Stimulated activated naive CD4-positive, alpha-beta T cell treated with Interleukin-2 at 50 U/mL for 16 hours (primary cell): ENCODE results near the gene ANKZF1.
A peak's percentile ranks its signal among the peaks of the same experiment; 100 is the strongest.
"Not testable (repeated sequence)": the region's sequence is repeated elsewhere in the genome, so short reads cannot be mapped to it uniquely, and the experiment has no call there.

Experiments used
- DNase-seq: peaks from one replicate; lab custom pipeline; 2025; lab: John Stamatoyannopoulos, UW

Gene ANKZF1

DNA sequence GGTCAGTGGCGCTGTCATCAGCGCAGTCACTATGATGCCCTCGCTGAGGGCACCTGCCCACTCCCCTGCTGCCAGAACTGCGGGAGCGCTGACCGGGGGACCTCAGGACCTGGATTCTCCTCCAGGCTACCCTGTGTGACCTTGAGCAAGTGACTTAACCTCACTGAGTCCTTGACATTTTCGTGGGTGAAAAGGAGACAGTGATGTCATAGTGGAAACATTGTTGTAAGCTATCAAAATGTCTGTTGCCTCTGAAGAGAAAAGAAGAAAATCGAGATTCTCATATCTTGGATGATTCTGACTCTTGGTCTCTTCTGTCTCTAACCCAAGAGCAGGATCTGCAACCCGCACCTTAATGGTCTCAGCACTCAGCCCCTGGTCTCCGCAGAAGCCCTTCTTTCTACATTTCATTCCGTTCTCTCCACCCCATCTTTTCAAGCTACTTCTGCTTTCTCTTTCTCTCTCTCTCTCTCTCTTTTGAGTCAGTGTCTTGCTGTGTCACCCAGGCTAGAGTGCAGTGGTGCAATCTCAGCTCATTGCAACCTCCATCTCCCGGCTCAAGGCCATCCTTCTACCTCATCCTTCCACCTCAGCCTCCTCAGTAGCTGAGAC, 25.1 kb downstream of the ANKZF1 start:
- DNase-seq, result peak; percentile 26

DNA sequence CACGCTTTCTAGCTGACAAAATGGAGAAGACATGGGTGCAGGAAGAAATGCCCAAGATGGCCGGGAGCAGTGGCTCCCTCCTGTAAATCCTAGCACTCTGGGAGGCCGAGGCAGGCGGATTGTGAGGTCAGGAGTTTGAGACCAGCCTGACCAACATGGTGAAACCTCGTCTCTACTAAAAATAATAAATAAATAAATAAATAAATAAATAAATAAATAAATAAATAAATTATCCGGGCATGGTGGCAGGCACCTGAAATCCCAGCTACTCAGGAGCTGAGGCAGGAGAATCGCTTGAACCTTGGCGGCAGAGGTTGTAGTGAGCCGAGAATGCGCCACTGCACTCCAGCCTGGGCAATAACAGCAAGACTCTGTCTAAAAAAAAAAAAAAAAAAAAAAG, 29.3 kb downstream of the ANKZF1 start:
- not testable (repeated sequence) for DNase-seq

DNA sequence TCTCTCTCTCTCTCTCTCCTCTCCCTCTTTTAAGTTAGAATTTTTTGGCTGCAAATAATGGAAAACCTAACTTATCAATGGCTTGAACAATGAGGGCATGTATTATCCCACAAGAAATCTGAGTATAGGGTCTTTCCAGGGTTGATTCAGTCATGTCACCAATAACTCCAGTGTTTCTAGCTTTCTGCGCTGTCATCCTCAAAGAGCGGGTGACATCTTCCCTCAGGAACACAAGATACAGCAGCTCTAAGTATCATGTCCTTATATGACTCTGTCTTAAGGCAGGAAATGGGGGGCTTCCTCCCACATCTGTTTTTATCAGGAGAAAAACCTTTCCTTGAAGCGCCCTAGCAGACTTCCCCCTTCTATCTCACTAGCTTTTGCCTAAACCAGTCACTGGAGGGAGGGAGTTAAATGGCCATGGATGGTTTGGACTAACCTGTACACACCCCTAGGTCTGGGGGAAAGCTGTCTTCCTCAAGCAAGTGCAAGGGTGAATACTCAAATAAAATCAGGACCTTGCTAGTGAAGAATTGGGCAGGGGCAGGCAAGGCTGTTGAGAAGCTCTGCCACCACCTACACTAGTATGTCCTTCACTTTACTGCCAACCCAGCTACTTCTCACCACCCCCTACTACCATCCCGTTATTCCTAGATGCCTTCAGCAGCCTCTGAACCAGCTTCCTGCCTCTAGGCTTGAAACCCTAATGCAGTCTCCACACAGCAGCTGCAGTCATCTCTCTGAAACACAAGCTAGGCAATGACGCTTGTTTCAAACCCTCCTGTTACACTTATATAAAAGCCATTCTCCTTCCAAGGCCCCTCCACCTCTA, 31.6 kb downstream of the ANKZF1 start:
- DNase-seq, result no peak

DNA sequence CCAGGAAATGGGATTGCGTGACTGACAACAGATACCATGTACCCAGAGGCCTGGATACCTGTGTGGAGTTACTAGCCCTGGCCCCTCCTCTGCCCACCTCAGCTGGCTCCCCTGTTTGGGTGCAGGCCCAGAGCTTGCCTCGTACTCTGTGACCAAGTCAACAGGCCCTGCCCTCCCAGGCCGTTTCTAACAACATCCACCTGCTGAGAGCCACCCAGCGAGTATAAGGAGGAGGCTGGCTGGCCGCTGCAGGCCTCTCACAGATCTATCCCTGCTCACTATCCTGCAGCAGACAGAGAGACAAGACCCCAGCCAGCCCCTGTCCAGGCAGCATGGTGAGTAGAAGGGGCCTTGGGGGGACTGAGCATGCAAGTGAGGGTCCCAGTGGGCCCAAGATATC, 36.6 kb downstream of the ANKZF1 start:
- no peak for DNase-seq

DNA sequence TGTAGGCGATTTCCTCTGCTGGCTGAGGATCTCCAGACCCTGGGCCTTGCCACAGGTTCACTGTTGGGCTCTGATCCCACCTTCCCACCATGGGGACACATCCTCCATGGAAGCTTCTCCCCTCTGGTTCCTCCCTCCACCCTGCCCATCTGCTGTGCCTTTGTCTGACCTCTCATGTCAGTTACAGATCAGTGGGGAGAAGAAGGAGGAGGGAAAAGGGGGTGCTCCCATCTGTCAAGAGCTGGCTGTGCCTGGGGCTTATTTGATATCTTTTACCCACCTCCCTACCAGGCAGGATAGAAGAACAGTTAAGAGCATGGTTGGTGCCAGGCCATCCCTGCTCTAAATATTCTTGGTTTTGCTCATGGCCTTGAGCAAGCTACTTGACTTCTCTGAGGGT, 37.3 kb downstream of the ANKZF1 start:
- DNase-seq, result no peak

DNA sequence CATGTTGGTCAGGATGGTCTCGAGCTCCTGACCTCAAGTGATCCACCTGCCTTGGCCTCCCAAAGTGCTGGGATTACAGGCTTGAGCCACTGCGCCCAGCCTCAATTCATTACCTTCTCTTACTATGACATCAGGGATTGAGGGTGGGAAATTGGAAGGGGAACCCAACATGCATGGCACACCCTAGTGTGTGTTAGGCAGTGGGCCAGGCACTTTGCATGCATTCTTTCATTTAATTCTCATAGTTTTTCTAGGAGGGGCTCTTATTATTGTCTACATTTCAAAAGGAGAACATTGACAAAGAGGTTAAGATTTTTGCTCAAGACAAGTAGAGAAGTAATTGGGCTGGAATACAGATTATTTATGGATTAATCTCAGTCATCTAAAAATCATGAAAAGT, 38.7 kb downstream of the ANKZF1 start:
- no peak for DNase-seq

DNA sequence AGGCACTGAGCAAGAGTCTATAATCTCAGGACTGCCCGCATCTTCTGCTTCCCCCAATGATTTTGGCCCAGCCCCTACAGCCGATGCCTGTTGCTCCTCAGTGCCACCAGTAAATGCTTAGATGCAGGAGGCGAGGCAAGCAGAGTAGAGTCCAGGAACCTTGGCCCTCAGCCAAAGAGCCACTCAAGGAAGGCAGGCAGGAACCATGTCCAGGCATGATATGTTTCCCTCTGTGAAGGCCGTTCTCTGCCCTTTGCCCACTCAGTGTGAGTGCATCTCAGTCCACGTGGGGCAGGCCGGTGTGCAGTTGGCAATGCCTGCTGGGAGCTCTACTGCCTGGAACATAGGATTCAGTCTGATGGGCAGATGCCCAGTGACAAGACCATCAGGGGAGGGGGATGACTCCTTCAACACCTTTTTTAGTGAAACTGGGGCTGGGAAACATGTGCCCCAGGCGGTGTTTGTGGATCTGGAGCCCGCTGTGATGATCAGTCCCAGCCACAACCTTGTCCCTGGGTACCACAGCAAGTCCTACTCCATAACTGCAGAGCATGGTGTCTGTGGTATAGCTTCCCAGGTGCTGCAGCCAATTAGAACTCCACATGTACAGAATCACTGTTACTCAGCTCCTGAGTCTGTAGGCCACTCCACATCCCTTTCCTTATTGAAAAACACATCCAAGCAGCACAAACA, 39.9 kb downstream of the ANKZF1 start:
- DNase-seq, result no peak

DNA sequence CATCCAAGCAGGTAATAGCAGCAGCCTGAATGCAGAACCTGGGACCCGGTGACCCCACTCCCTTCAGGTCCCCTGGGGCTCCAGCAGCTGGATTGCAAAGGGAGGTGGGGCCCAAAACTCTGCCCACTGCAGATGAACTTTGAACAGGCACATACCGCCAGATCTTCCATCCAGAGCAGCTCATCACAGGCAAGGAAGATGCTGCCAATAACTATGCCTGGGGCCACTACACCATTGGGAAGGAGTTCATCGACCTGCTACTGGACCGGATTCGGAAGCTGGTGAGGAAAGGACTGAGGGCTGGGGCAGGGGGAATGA, 40.4 kb downstream of the ANKZF1 start:
- no peak for DNase-seq

DNA sequence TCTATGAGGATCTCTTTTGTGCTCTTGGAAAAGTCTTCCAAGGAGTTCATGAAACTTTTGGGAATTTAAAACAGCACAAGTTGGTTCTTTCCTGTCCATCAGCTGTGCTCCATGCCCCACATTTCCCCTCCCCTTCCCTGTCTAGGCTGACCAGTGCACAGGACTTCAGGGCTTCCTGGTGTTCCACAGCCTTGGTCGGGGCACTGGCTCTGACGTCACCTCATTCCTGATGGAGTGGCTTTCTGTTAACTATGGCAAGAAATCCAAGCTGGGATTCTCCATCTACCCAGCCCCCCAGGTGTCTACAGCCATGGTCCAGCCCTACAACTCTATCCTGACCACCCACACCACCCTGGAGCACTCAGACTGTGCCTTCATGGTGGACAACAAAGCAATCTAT, 41.4 kb downstream of the ANKZF1 start:
- DNase-seq, result no peak

DNA sequence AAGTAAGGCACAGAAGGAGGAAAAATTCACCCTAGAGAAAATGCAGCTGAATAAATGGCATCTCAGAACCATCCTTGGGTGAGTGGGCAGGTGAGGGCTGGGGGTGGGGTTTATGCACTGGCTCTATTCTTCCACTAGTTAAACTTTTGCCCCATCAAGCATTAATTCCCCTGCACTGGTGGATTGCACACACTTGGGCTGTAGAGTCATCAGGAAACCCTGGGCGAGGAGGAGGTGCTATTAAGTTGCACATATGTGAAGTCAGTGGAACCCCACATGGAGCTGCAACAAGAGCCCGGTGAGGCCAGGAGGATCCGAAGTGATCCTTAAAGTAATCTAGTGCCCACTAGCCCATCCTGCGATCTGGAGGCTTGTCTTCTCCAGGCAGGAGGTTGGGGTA, 42.8 kb downstream of the ANKZF1 start:
- DNase-seq, result no peak

DNA sequence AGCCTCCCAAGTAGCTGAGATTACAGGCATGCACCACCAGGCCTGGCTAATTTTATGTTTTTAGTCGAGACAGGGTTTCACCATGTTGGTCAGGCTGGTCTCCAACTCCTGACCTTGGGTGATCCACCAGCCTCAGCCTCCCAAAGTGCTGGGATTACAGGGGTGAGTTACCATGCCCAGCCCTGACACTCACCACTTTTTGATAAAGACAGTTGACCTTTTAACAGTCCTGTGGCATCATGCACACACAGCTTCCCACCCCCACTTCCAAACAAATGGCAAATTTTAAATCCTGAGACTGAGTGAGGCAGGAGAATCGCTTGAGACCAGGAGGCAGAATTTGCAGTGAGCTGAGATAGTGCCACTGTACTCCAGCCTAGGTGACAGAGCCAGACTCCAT, 43.4 kb downstream of the ANKZF1 start:
- no peak for DNase-seq

DNA sequence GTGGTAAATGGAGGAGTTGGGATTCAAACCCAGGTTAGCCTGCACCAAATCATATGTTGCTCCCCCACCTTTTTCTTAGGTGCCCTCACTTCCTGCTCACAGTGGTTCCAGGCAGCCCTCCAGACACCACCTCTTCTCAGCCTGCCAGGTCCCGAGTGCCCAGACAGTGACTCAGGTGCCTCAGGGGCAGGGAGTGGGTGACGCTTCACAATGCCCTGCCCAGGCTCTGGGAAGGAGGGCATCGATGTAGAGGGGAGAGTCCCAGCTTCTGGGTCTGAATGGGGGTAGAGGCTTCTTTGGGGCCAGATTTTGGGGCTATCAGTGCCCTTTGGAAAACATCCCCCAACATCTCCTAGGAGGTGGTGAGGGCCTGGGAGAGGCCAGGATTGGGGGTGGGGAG, 44.3 kb downstream of the ANKZF1 start:
- DNase-seq, result no peak

DNA sequence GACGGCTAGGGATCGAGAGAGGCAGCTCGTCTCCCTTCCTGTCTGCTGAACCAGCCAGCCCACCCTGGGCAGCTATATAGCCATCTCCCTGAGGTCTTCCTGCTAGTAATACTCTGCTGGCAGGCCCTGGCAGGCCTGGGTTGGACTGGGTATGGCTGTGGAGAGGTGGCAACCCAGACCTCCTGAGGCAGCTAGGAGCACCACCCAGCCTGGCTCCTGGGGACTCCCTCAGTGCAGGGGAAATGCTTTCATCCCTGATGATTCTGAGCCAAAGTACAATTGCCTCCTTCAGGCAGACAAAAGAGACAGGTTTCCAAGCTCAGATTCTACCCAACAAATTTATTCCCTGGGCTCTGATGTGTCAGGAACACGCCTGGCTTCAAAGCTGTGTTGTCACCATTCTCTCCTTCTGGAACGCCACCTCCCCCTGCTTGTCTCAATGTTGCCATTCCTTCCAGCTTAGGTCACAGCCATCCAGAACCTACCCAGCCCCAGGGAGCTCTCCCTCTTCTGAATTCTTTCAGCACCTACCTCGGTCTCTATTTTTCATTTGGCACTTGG, 44.8 kb downstream of the ANKZF1 start:
- DNase-seq, result no peak

DNA sequence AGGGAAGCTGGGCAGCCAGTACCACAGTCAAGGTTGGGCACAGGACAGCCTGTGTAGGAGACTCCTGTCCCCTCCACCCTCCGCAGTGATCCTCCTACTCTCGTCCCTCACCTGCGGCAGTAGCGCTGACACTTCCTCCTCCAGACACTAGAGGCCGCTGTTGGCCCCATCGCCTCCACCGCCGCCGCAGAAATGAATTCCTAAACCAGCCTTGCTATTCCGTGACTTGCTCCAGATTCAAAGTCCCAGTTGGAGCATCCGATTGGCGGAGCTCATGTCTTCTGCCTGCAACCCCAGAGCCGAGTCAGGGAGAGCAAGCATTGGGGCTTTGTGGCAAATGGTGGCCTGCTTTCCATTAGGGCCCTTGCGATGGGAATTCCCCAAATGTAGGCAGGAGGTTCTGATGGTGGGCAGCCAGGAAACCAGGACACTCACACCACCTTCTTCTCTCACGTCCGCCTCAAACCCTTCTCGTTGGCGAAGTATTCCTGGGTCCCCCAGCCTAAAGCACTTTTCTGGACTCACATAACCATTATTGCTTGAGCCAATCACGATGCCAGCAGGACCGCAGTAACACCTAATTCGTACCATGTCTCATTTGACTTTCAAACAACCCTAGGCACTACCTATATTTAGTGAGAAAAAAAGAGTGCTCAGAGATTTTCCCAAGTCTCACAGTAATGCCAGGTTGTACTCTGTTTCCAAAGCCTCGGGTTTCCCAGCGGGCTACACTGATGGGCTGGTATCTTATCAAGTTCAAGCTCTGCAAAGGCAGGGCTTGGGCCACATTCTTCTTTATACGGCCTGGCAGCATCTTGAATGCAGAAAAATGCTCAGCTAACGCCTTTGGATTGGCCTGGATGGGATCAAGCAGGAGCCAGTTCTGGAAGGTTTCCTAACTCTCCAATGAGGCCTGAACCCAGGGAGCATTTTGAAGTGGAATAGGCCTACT, 48.4 kb downstream of the ANKZF1 start:
- DNase-seq, result peak; percentile 63

DNA sequence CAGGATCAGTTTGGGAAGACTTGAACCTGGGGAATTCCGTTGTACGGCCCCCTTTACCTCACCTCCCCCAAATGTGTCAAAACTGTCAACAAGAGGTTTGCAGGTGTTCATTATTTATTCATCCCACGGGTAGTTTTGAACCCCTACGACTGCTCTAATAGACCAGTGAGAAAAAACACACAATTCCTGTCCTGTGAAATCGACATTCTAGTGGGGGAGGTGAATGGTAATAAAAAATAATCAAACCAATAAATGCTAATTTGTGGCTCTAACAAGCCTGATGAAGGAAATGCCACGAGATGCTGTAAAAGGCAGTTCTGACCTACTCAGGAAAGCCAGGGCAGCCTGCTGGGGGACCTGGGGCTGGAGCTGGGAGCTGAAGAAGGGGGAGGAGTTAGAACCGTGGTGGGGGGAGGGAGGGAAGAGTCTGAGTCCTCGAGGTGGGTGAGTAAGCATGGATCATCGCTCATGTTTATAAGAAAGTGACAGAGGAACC, 49.1 kb downstream of the ANKZF1 start:
- DNase-seq, result no peak

DNA sequence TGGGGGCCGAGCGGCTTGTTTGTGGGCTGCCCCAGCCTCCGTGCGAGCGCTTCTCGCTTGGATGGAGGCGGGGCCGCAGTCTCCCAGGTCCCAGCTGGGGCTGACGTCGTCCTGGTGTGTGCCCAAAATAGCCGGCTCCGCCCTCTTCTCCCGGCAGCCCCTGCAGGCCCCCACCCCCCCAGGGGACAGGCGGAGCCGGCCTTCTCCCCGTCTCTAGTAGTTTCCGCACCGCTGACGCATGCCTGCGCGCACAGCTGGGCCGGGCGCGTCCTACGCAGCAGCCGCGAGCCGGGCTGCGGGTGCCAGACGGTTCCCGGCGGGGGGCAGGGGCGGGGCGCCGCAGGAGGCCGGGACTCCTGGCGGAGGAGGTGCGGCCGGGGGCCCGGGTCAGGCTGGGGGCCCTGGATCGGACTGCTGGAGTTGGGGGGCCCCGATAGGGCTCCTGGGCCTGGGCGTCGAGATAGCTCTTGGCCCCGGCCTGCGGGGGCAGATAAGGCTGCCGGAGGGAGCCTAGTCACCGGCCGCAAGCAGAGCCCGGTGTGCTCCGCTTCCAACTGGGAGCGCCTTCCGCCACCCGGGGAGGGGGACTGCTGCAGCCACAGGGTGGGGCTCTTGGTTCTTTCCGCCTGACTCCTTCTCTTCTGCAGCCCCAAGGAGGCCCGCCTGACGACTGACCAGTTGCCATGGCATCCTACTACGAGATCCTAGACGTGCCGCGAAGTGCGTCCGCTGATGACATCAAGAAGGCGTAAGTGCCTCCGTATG, 49.7 kb downstream of the ANKZF1 start, which contains the start of gene DNAJB2:
Gene DNAJB2 (plus strand): TSS at position 216 of the 765 bp plus-strand sequence. CDS start 468 bp downstream, at position 684.
- peak; percentile 100 for DNase-seq

DNA sequence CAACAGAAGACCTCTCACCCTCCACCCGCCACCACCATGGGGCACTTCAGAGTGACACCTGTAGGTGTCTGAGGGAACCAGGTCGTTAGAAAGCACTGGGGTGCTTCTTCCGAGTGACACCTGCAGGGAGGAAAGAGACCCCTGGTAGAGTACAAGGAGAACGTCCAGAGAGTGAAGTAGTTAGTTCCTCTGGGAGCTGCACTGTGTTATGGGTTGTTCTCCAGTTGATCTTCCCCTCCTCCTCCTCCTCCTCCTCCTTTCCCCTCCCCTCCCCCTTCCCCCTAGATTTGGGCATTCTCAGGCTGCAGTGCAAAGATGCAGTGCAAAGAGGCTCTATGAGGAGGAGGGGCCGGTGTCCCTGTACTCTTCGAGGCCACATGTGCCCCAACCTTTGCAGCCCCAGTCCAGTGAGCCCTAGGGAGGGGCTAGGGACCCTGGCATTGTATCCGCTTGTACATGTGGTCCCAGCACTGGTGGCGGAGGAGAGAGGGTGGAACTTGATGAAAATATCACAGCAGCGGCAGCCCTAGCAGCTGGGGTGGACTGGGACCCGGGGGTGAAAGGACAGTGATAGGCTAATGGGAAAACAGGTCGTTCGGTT, 50.4 kb downstream of the ANKZF1 start:
- DNase-seq, result no peak

DNA sequence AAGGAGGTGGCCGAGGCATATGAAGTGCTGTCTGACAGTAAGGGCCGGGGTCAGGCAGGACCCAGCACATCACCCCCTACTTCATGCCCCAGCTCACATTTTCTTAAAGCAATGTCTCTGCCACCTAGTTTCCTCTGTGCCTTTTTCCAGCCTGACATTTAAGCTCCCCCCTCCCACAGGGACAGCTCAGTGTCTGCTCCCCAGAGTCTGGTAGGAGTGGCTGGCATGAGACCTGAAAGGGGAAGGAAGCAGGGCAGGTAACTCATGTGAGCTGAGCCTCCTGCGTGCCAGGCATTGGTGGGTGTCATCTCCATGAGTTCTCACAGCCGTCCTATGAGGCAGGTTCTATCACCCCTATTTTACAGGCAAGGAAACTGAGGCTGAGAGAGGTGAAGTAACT, 51.0 kb downstream of the ANKZF1 start:
- no peak for DNase-seq

DNA sequence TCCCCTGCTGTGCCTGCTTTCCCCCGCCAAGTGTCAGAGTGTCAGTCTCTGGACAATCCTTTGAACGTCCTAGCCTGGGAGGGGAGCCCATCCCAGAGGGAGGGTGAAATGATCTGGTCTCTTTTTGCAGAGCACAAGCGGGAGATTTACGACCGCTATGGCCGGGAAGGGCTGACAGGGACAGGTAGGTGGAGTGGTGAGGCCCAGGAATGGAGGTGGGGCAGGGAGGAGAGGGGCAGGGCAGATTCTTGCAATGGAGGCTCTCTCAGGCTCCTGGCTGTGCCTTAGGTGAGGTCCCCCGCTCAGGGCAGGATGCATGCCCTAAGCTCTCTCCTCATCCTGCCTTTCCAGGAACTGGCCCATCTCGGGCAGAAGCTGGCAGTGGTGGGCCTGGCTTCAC, 52.0 kb downstream of the ANKZF1 start:
- DNase-seq, result no peak

DNA sequence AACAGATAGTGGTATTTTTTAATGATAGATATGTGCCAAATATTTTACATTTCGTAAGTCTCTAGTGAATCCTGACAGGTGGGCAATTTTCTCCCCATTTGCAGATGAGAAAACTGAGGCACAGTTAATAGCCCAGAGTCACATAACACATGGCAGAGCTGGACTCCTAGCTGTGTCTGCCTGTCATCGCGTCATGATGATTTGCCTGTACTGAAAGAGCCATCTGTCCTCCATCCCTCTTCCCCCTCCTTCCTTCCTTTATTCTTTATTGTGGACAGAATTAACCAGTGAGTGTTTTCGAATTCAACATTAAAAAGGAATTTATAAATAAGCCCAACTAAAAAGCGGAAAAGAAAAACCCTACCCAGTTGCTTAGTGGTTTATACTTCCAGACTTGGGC, 52.8 kb downstream of the ANKZF1 start:
- DNase-seq, result no peak
